Osteocyte (in vitro differentiated cells): ENCODE results near the gene GUSB. TPM values are rescaled to one million over a fixed set of nuclear protein-coding genes. Genes with fewer than 3 reads are reported as not detected.
"Not testable (repeated sequence)": the region's sequence is repeated elsewhere in the genome, so short reads cannot be mapped to it uniquely, and the experiment has no call there.

Experiments used
- DNase-seq: peaks from one replicate; pipeline ENCODE4 v3.0.0; 2021; ENCODE audit warnings: mixed read lengths; ENCODE audit not compliant: unreplicated experiment; ENCODE audit errors: extremely low spot score
- H3K27ac Mint-ChIP-seq: one replicate; pipeline ENCODE4 v1.8.0; 2021; ENCODE audit warnings: mild to moderate bottlenecking, mixed read lengths; ENCODE audit not compliant: unreplicated experiment
- H3K27me3 Mint-ChIP-seq: one replicate; pipeline ENCODE4 v1.8.0; 2021; ENCODE audit warnings: mixed read lengths; ENCODE audit not compliant: unreplicated experiment
- H3K36me3 Mint-ChIP-seq: one replicate; pipeline ENCODE4 v1.8.0; 2021; ENCODE audit warnings: mixed read lengths; ENCODE audit not compliant: unreplicated experiment
- H3K4me1 Mint-ChIP-seq: one replicate; pipeline ENCODE4 v1.8.0; 2021; ENCODE audit warnings: mixed read lengths; ENCODE audit not compliant: unreplicated experiment
- H3K4me3 Mint-ChIP-seq: one replicate; pipeline ENCODE4 v1.8.0; 2021; ENCODE audit warnings: mild to moderate bottlenecking, moderate library complexity, mixed read lengths; ENCODE audit not compliant: unreplicated experiment
- H3K9me3 Mint-ChIP-seq: one replicate; pipeline ENCODE4 v1.8.0; 2021; ENCODE audit warnings: mixed read lengths; ENCODE audit not compliant: unreplicated experiment
- CTCF ChIP-seq: fragments of 200-600 bp; sonication (generic); IDR thresholded peaks from 2 replicates; pipeline ENCODE4 v1.5.0; 2021; ENCODE audit warnings: antibody characterized with exemption, mild to moderate bottlenecking, moderate library complexity
- long read RNA-seq: library from polyadenylated mRNA; unstranded; transcript quantifications from one replicate; pipeline ENCODE4 v2.0.0, GENCODE V29; 2021
- total RNA-seq: library from RNA; stranded (reverse); gene quantifications from 2 replicates; pipeline ENCODE4 v1.2.1, GENCODE V29; 2021

GUSB gene
- total RNA-seq: 48.2 and 55.5 TPM in 2 replicates
- long read RNA-seq, transcript GUSB-201 (12 exons, 2,300 nt): major isoform, 28 of 68 reads
- long read RNA-seq, partial matches to known transcripts: 7 of 68 reads
- long read RNA-seq, other reads (novel, unspliced or antisense): 33 of 68 reads

GRCh38 chr7:65981965-65982792 is at the start of gene GUSB:
Gene GUSB (minus strand): TSS chr7:65982213. CDS start chr7:65982183, 30 bp downstream.
- TF ChIP-seq CTCF: no peak
- Mint-ChIP-seq H3K9me3 (no peaks in the 10 kb centered on the region), H3K4me1 (peaks cover 12% of the 10 kb centered on the region), H3K27ac (peak within 1 kb of the TSS; percentile 78), H3K36me3 (no peaks in the 10 kb centered on the region), H3K27me3 (no peaks in the 10 kb centered on the region), H3K4me3 (peak within 1 kb of the TSS; percentile 74)
- peak; percentile 95 for DNase-seq

DNA sequence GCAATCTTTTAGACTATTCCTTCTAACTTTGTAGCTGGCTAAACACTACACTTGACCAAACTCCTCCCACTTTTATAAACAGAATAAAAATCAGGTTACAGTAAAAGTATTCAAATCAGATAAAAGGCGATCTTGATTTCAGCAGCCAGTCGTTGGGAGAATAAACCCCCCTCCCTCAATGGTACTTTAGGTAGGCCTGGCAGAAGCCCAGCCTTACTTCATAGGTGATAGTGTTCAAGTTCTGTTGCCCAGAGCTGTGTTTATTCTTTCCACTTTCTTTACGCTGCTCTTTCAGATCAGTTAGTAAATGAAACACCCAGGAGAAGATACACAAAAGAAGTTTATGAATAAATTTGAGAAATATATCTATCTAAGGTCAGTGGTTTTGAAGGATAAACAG is 46.3 kb upstream of the GUSB start:
- peaks cover 16% of the 10 kb centered on the region for H3K27me3 Mint-ChIP-seq
- H3K36me3 Mint-ChIP-seq, DNase-seq, H3K27ac Mint-ChIP-seq, H3K9me3 Mint-ChIP-seq, H3K4me3 Mint-ChIP-seq, H3K4me1 Mint-ChIP-seq: not testable (repeated sequence)

GRCh38 chr7:66016131-66016461 is 34.1 kb upstream of the GUSB start:
- no peak overlapping the region for H3K27ac Mint-ChIP-seq
- no peak for DNase-seq
- H3K4me3 Mint-ChIP-seq: no peak overlapping the region
- no peaks in the 10 kb centered on the region for H3K9me3 Mint-ChIP-seq
- no peaks in the 10 kb centered on the region for H3K36me3 Mint-ChIP-seq
- no peak for TF ChIP-seq CTCF
- peaks cover 5% of the 10 kb centered on the region for H3K4me1 Mint-ChIP-seq
- H3K27me3 Mint-ChIP-seq: peaks cover 15% of the 10 kb centered on the region

DNA sequence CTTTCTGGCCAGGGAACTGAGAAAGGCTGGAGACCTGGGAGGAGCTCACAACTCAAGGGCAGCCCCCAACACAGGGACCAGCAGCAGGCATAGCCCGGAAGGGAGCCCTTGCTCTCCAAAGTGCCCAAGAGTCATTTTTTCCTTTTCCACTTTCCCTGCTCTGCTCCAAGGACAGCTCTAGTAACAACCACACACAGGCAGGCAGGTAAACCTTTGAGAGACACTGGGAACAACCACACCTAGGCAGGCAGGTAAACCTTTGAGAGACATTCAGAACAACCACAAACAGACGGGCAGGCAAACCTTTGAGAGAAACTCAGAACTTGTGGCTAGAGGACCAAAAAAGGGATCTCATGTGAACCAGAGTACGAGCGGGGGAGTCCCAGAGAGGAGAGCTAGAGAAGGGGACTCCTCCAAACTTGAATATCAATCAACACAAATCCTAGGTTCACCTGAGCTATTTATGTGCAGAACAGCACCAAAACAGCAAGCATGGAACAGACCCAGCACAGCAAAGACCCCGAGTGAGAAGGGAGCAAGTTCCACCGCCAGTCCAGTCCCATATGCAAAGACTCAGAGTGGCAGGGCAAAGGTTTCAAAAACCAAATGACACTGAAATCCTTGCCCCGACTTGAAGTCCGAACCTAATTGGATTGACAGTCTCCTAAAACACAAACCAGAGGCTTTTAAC is 33.6 kb upstream of the GUSB start:
- H3K9me3 Mint-ChIP-seq: no peaks in the 10 kb centered on the region
- H3K4me1 Mint-ChIP-seq: peaks cover 5% of the 10 kb centered on the region
- H3K27me3 Mint-ChIP-seq: peaks cover 15% of the 10 kb centered on the region
- TF ChIP-seq CTCF: no peak
- no peak overlapping the region for H3K4me3 Mint-ChIP-seq
- H3K27ac Mint-ChIP-seq: no peak overlapping the region
- no peak for DNase-seq
- no peaks in the 10 kb centered on the region for H3K36me3 Mint-ChIP-seq

DNA sequence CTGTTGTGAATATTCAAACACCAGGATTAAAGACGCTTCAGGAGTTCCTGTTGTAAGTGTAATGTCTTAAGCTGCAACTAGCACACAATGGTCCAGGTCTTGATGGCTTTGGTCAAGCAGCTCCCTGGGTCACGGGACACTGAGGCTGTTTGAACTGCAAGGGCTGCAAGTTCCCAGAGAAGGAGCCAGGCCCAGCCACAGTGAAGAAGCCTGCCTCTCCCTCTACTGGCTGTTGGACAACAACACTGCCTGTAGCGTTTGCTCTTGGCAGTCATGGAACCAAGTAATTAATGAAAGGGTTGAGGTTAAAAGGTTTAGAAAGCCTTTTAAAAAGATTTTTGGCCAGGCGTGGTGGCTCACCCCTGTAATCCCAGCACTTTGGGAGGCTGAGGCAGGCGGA is 31.9 kb upstream of the GUSB start:
- DNase-seq: no peak
- peak; percentile 31 for TF ChIP-seq CTCF
- peaks cover 15% of the 10 kb centered on the region for H3K27me3 Mint-ChIP-seq
- no peaks in the 10 kb centered on the region for H3K36me3 Mint-ChIP-seq
- no peaks in the 10 kb centered on the region for H3K9me3 Mint-ChIP-seq
- H3K4me1 Mint-ChIP-seq: peaks cover 5% of the 10 kb centered on the region
- no peak overlapping the region for H3K27ac Mint-ChIP-seq
- no peak overlapping the region for H3K4me3 Mint-ChIP-seq
